VCaP (cell line): ENCODE data around the gene ZNF17.
A peak's percentile ranks its signal among the peaks of the same experiment; 100 is the strongest.

Source experiments
- H3K27ac ChIP-seq: fragments of 450-650 bp; 2 replicates; pipeline ENCODE4 v1.5.1; 2017
- CTCF ChIP-seq: fragments of 450-650 bp; conservative IDR thresholded peaks from 2 replicates; pipeline ENCODE4 v1.5.1; 2017; ENCODE audit warnings: mild to moderate bottlenecking, moderate library complexity

ZNF17 gene

GRCh38 chr19:57398868-57399267 lies 12.1 kb upstream of the ZNF17 start:
- no peak overlapping the region for H3K27ac ChIP-seq
- no peak for TF ChIP-seq CTCF

- H3K27ac ChIP-seq = no peak overlapping the region
- TF ChIP-seq CTCF = no peak
Observed at GRCh38 chr19:57403737-57404563, 7.0 kb upstream of the ZNF17 start.

- peak; percentile 96 for TF ChIP-seq CTCF
- H3K27ac ChIP-seq = no peak overlapping the region
Observed at GRCh38 chr19:57406516-57407123, 4.3 kb upstream of the ZNF17 start.

- H3K27ac ChIP-seq = no peak overlapping the region
- TF ChIP-seq CTCF = no peak
Observed at GRCh38 chr19:57419439-57419838, 8.5 kb downstream of the ZNF17 start.

GRCh38 chr19:57421037-57421436 lies 10.1 kb downstream of the ZNF17 start:
- H3K27ac ChIP-seq = no peak overlapping the region
- no peak for TF ChIP-seq CTCF

GRCh38 chr19:57434386-57435061 lies 23.6 kb downstream of the ZNF17 start:
- H3K27ac ChIP-seq = peak overlapping the region; percentile 82
- TF ChIP-seq CTCF = no peak
